GM18861 (cell line): ENCODE measurements around the gene SGSM1.
"Not testable (repeated sequence)": the region's sequence is repeated elsewhere in the genome, so short reads cannot be mapped to it uniquely, and the experiment has no call there.

ENCODE experiments used
- ATAC-seq: cut with Tn5 transposase; IDR thresholded peaks from one replicate; pipeline ENCODE4 v1.9.1; 2021; ENCODE audit not compliant: unreplicated experiment

The SGSM1 gene

DNA sequence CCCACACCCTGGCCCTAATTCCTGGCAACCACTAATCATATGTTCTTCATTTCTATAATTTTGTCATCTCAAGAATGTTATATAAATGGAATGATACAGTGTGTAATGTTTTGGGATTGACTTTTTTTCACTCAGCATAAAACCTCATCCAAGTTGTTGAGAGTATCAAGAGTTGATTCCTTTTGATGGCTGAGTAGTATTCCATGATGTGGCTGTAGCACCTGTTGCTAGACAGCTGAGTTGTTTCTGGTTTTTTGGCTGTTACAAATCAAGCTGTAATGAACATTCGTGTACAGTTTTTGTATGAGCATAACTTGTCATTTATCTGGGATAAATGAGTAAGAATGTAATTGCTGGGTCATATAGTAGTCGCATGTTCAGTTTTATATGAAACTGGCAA, 81.2 kb downstream of the SGSM1 start:
- no peak for ATAC-seq

DNA sequence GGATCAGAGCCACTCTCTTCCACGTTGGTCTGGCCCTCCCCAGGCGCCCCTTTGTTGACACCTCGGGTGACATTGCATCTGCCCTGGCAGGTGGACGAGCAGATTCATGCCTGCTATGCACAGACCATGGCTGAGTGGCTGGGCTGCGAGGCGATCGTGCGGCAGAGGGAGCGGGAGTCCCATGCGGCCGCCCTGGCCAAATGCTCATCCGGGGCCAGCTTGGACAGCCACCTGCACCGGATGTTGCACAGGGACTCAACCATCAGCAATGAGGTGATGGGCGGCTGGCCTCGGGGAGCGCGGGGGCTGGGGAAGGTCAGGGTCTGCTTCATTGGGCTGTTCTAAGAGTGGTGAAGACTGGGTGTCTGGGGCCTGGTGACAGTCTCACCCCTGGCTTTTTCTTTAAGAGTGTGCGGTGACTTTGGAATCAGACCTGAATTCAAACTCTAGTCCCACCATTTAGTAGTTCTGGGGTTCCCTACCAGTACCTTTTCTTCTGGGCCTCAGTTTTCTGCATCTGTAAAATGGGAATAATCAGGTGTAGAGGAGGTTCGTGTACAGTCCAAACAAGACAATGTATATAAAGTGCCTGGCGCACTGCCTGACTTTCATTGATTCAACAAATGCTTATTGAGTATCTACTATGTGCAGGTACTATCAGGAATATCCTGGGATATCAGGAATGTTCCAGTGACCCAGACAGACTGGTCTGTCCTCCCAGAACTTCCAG, 87.5 kb downstream of the SGSM1 start:
- ATAC-seq = no peak

- ATAC-seq = no peak
Observed at GRCh38 chr22:24894220-24894975, 88.4 kb downstream of the SGSM1 start.

DNA sequence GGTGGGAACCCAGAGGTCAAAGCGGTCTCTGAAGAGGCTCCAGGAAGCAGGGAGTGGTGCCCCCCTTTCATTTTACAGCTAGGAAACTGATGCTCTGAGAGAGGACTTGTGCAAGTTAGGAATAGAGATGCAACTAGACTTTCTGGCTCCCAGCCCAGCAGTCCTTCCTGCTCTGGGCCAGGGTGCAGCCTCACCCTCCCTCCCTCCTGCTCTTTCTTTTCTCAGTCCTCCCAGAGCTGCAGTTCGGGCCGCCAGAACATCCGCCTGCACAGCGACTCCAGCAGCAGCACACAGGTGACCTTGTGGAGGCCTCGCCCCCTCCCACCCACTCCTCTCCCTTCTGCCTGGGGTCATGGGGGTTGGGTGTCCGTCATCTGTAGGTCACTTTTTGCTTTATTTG, 89.0 kb downstream of the SGSM1 start:
- ATAC-seq = no peak

- ATAC-seq = no peak
Observed at GRCh38 chr22:24901448-24901847, 95.4 kb downstream of the SGSM1 start.

- ATAC-seq = no peak
Observed at GRCh38 chr22:24905909-24906308, 99.9 kb downstream of the SGSM1 start.

- ATAC-seq = not testable (repeated sequence)
Observed at GRCh38 chr22:24907101-24907500, 101.1 kb downstream of the SGSM1 start.

DNA sequence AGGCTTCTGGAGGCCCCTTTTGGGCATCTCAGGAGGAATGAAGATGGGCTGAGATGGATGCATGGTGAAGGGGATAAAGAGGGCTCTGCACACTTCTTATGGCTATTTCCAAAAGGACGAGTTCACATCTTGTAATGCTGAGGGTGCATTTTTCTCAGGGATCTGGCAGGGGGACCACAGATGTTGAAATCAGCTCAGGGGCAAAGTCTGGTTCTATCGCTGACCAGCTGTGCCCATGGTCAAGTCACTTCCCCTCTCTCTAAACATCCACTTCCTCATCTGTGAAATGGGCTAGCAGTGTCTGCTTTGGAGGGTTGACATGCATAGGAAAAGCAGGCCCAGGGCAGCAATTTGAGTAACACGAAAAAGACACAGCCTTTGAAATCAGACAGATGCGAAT, 114.0 kb downstream of the SGSM1 start:
- no peak for ATAC-seq

DNA sequence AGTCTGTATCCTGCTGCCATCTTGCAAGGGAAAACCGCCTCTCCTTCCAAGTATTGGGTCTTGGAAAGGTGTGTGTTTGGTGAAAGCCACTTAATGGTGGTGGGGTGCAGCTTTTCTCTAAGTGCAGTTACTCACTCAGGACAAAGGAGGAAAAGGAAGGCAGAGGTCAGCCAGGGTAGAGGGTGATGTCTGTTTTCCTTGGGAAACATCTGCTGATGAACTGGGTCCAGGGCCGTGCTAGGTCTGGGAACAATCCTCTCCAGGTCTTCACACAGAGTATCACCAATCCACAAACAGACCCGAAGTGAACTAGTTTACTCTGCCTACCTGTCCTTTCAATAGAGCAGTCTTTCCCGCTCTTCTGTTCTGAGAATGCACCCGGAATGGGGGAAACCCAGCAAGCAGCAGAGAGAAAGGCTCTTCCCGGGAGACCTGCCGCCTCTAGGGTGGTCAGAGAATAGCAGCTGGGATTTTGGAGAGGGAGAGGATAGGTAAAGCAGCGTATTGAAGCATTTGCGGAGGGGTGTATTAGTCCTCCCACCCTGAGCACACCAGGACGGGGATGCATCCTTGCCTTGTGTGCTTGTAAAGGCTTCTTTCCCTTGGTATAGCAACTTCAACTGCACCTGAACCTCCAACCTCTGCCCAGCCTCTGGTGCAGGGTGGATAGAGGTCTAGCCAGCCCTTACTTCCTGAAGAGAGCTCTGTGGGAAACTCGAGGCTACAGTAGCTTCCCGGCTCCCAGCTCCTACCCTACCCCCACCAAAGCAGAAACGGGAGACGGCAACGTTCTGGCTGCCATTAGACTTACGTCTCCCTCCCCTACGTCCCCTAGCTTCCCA, 119.8 kb downstream of the SGSM1 start:
- ATAC-seq = no peak

GRCh38 chr22:24926428-24926725, 120.4 kb downstream of the SGSM1 start:
- no peak for ATAC-seq

- ATAC-seq = no peak
Observed at GRCh38 chr22:24926849-24927579, 121.0 kb downstream of the SGSM1 start.

- no peak for ATAC-seq
Observed at GRCh38 chr22:24928322-24928721, 122.3 kb downstream of the SGSM1 start.

GRCh38 chr22:24930678-24931077, 124.7 kb downstream of the SGSM1 start:
- no peak for ATAC-seq

- no peak for ATAC-seq
Observed at GRCh38 chr22:24935771-24936483, 129.9 kb downstream of the SGSM1 start.

- ATAC-seq = no peak
Observed at GRCh38 chr22:24937114-24937513, 131.1 kb downstream of the SGSM1 start.

- ATAC-seq = no peak
Observed at GRCh38 chr22:24938741-24939341, 132.8 kb downstream of the SGSM1 start.

DNA sequence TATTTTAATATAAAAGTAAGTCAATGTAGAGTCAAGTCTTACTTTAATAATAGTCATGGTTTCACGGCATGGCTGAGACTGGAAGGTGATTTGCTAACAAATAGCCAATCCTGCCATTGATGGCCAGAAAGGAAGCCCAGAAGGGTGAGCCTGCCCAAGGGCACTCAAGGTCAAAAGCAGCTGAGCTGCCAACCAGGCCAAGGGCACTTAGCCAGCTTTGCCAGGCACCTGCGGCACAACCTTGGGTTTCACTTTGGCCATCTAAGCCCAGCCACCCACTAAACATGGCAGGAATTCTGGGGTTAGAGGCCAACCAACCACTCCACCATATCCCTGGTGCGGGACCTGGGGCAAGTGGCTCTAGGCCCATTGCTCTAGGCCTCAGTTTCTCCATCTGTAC, 136.3 kb downstream of the SGSM1 start:
- no peak for ATAC-seq

- ATAC-seq = no peak
Observed at GRCh38 chr22:24944217-24944937, 138.4 kb downstream of the SGSM1 start.

DNA sequence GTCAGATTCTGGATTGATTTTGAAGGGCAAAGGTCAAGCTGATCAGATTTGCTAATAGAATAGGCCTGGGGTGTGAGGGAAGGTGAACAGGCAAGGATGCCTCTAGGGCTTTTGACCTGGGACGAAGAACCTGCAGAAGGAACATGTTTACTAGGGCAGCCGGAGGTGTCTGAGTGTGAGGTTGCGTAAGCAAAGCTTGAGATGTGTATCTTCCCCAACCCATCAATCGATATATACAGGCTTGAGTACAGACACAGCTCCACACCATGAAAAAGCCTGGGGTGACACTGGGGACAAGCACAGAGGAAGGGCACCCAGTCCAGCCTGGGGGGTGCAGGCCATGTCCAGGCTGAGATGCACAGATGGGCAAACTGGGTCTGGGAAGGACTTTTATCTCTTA, 139.4 kb downstream of the SGSM1 start:
- no peak for ATAC-seq
